Endothelial cell of hepatic sinusoid (primary cell): ENCODE data around the gene EML1.

Source experiments
- in situ Hi-C: cut with HindIII; loops from 2 replicates; pipeline ENCODE4 v1.10.0; 2017; ENCODE audit warnings: low sequenced_read_pairs

Gene EML1

GRCh38 chr14:99887407-99887806 is 94.2 kb downstream of the EML1 start:
- in situ Hi-C loops: no loop called here

- in situ Hi-C loops: no loop called here
Measured at GRCh38 chr14:99888149-99888548, 94.9 kb downstream of the EML1 start.

GRCh38 chr14:99889268-99889667 is 96.1 kb downstream of the EML1 start:
- in situ Hi-C loops: no loop called here

GRCh38 chr14:99891266-99891665 is 98.1 kb downstream of the EML1 start:
- in situ Hi-C loops: loop anchor here (5.0 kb wide), 2 partner anchors 94 to 204 kb away; no protein-coding TSS in a partner anchor

GRCh38 chr14:99891900-99892299 is 98.7 kb downstream of the EML1 start:
- in situ Hi-C loops: loop anchor here (5.0 kb wide), 2 partner anchors 95 to 205 kb away; no protein-coding TSS in a partner anchor

- in situ Hi-C loops: loop anchor here (5.0 kb wide), 2 partner anchors 95 to 205 kb away; no protein-coding TSS in a partner anchor
Measured at GRCh38 chr14:99892406-99892805, 99.2 kb downstream of the EML1 start.

GRCh38 chr14:99896361-99896760 is 103.1 kb downstream of the EML1 start:
- in situ Hi-C loops: no loop called here

- in situ Hi-C loops: no loop called here
Measured at GRCh38 chr14:99899578-99900178, 106.5 kb downstream of the EML1 start.

GRCh38 chr14:99902925-99903324 is 109.7 kb downstream of the EML1 start:
- in situ Hi-C loops: no loop called here

- in situ Hi-C loops: no loop called here
Measured at GRCh38 chr14:99904506-99904905, 111.3 kb downstream of the EML1 start.

GRCh38 chr14:99905121-99905520 is 111.9 kb downstream of the EML1 start:
- in situ Hi-C loops: no loop called here

- in situ Hi-C loops: no loop called here
Measured at GRCh38 chr14:99907761-99908652, 114.8 kb downstream of the EML1 start.

GRCh38 chr14:99908653-99909250 is 115.5 kb downstream of the EML1 start:
- in situ Hi-C loops: no loop called here

GRCh38 chr14:99909513-99910064 is 116.4 kb downstream of the EML1 start:
- in situ Hi-C loops: no loop called here

- in situ Hi-C loops: no loop called here
Measured at GRCh38 chr14:99910337-99911309, 117.4 kb downstream of the EML1 start.

- in situ Hi-C loops: no loop called here
Measured at GRCh38 chr14:99915305-99916090, 122.3 kb downstream of the EML1 start.

GRCh38 chr14:99916091-99916383 is 122.8 kb downstream of the EML1 start:
- in situ Hi-C loops: no loop called here

- in situ Hi-C loops: no loop called here
Measured at GRCh38 chr14:99918781-99919180, 125.6 kb downstream of the EML1 start.

- in situ Hi-C loops: loop anchor here (5.0 kb wide), 2 partner anchors 49 to 99 kb away; no protein-coding TSS in a partner anchor
Measured at GRCh38 chr14:99921425-99921824, 128.2 kb downstream of the EML1 start.
